GM23248 (cell line): ENCODE results near the gene TRIO.

Experiments
- EZH2 ChIP-seq: fragments of 200-600 bp; sonication (generic); IDR thresholded peaks from 2 replicates; pipeline ENCODE4 v1.6.1; 2018; ENCODE audit warnings: antibody characterized with exemption, mild to moderate bottlenecking; ENCODE audit not compliant: insufficient read depth, poor library complexity, severe bottlenecking
- EZH2phosphoT487 ChIP-seq: fragments of 200-600 bp; sonication (generic); IDR thresholded peaks from 2 replicates; pipeline ENCODE4 v1.6.1; 2018; ENCODE audit warnings: antibody characterized with exemption, moderate library complexity, mild to moderate bottlenecking, low read depth; ENCODE audit not compliant: insufficient read depth

- TF ChIP-seq EZH2phosphoT487, result no peak
- no peak for TF ChIP-seq EZH2
These were observed 8.3 kb downstream of the TRIO start for GRCh38 chr5:14151416-14151815.
